Retinal pigment epithelial cell (primary cell): ENCODE measurements around the gene DMD.

ENCODE experiments used
- DNase-seq: peaks from one replicate; pipeline ENCODE4 v3.0.0-alpha.2; 2010; ENCODE audit warnings: low read depth
- H3K4me3 ChIP-seq: 2 replicates; pipeline ENCODE4 v1.5.1; 2011; ENCODE audit warnings: mild to moderate bottlenecking, low read length, control low read depth, moderate library complexity
- CTCF ChIP-seq: conservative IDR thresholded peaks from 2 replicates; pipeline ENCODE4 v1.5.1; 2011; ENCODE audit warnings: low read depth, low read length, control low read depth, inconsistent platforms

The DMD gene

DNA sequence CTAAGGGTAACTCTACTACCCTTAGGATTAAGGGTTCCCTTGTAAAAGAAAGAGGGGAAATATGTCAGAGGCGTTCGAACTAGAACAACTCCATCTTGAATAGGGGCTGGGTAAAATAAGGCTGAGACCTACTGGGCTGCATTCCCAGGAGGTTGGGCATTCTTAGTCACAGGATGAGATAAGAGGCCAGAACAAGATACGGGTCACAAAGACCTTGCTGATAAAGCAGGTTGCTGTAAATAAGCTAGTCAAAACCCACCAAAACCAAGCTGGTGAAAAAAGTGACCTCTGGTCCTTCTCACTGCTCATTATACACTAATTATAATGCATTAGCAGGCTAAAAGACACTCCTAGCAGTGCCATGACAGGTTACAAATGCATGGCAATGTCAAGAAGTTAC, 922.0 kb downstream of the DMD start:
- no peak for DNase-seq
- TF ChIP-seq CTCF = no peak
- no peak overlapping the region for H3K4me3 ChIP-seq

DNA sequence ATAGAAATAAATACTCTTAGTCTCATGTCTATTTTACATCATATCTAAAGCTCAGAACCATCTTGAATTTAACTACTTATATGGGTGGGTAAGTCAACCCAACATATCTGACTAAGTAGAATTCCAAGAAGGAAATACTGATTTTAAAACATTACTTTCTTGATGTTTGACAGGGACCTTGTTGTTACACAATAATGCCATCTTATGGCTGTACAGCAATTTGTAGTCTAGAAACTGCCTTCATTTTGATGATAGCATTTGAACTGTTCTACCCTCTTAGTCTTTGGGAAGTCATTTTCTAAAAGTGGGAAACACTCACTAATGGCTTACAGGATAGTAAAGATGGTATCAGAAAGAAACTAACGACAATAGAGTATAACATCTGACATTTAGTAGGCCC, 929.5 kb downstream of the DMD start:
- H3K4me3 ChIP-seq = no peak overlapping the region
- no peak for DNase-seq
- TF ChIP-seq CTCF = no peak

DNA sequence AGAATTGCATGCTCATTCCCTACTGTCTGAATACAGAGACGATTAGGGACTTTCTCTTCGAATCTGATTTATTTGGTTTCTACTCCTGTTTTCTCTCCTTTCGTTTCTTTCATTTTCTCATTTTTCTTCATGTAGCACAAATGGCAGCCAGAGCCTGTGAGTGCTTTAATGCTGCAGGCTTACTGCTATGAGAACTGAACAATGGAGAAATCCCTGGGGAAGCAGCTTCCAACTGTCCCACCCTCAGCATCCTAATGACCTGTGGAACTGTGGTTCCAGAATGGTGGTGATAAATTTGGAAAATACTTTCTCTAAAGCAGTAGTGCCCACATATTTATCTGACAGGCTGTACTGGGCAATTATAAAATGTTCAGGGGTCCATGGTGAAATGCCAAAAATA, 930.4 kb downstream of the DMD start:
- no peak for DNase-seq
- no peak overlapping the region for H3K4me3 ChIP-seq
- TF ChIP-seq CTCF = no peak

DNA sequence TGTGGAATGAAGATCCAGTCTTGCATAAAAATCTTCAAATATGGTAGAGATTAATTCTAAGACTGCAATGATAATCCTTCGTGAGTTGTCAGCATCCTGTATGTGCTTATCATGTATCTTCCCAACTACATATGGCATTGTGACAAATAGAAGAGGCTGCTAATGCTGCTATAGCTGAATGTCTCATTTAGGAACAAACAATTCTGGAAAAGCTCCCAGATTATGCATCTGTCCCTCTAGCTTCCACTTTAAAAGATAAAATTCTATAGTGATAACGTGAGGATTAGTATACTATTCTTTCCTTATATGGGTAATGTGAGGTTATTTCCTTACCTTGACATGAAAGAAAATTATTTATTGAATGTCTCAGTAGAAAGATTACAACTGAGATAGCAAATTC, 930.9 kb downstream of the DMD start:
- DNase-seq = no peak
- H3K4me3 ChIP-seq = no peak overlapping the region
- TF ChIP-seq CTCF = no peak

- DNase-seq = no peak
- H3K4me3 ChIP-seq = no peak overlapping the region
- TF ChIP-seq CTCF = no peak
Observed at GRCh38 chrX:32276153-32276552, 935.2 kb downstream of the DMD start.

DNA sequence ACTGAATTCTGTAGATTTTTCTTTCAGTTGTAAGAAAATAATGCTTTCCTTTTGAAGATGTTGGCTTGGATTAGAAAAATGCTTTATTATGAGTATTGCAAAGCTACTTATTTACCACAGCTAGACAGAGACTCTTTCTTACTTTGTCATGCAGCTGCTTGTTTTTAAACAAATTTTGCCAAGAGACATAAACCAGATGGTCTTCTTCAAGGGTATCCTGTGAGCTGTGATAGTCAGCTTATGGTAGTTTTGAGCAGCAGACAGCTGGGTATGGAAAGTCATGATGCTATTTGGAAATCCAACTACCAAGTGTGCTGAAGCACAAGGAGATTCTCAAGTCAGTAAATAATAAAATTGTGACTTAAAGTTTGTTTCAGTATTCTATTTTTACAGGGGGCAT, 941.5 kb downstream of the DMD start:
- TF ChIP-seq CTCF = no peak
- no peak for DNase-seq
- no peak overlapping the region for H3K4me3 ChIP-seq

DNA sequence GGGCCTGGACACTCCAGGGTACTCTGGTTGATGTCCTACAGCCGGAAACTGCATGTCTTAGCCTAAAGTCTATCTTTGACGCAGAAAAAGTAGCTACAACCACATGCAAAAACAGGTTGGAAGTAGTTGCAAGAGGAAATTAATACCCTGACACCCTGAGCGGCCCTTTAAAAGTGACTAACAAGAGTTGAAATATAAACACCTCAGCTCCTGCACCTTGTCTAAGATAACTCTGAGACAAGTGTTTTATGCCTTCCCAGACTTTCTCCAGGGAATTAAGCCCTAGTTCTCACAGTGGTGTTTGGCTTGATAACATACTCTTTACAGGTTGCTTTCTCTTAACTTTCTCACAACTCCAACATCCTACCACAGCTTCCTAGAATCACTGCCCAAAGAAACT, 943.1 kb downstream of the DMD start:
- no peak for TF ChIP-seq CTCF
- no peak for DNase-seq
- no peak overlapping the region for H3K4me3 ChIP-seq
